Panc1 (cell line): ENCODE results near the gene CUEDC1. TPM values are rescaled to one million over a fixed set of nuclear protein-coding genes. Genes with fewer than 3 reads are reported as not detected.

Experiments used
- ATAC-seq: fragments of 200-7000 bp; cut with Tn5 transposase; 2 replicates; pipeline ENCODE4 v1.9.1; 2020; ENCODE audit warnings: mild to moderate bottlenecking, moderate library complexity
- BruUV-seq: library from RNA; stranded (reverse); fragments of 400-500 nt; replicated peaks from 2 replicates; lab custom pipeline; 2021; lab: Mats Ljungman, UMichigan
- CTCF ChIA-PET: fragments of 300-600 bp; sonication (Branson Sonifier 250); formaldehyde crosslinking; loops from one replicate; lab custom pipeline; 2022; ENCODE audit warnings: antibody characterized with exemption; lab: Charles Lee
- POLR2A ChIA-PET: fragments of 300-600 bp; sonication (Branson Sonifier 250); formaldehyde crosslinking; loops from one replicate; lab custom pipeline; 2022; ENCODE audit warnings: antibody characterized with exemption; lab: Charles Lee
- DNase-seq: peaks from one replicate; pipeline ENCODE4 v3.0.0-alpha.2; 2010; ENCODE audit warnings: low read depth, low spot score
- H3K27ac ChIP-seq: 2 replicates; pipeline ENCODE4 v1.5.1; 2011; ENCODE audit warnings: mild to moderate bottlenecking, low read length, inconsistent platforms
- H3K27me3 ChIP-seq: fragments of 200-500 bp; sonication (Bioruptor generic); 2 replicates; pipeline ENCODE4 v1.6.0; 2014; ENCODE audit warnings: low read length, inconsistent platforms; ENCODE audit not compliant: control insufficient read depth, insufficient read depth
- H3K36me3 ChIP-seq: fragments of 200-500 bp; sonication (Bioruptor generic); 2 replicates; pipeline ENCODE4 v1.5.1; 2014; ENCODE audit warnings: inconsistent platforms, mild to moderate bottlenecking, low read length, moderate library complexity; ENCODE audit not compliant: control insufficient read depth, insufficient read depth
- H3K4me1 ChIP-seq: 2 replicates; pipeline ENCODE4 v1.5.1; 2011; ENCODE audit warnings: inconsistent platforms, mild to moderate bottlenecking, low read length, moderate library complexity; ENCODE audit not compliant: control insufficient read depth, insufficient read depth
- H3K4me3 ChIP-seq, 2 experiments: 2 replicates each; pipeline ENCODE4 v1.5.1; 2011 to 2012; ENCODE audit warnings: low read depth in 2 of 2, low read length in 2 of 2, mild to moderate bottlenecking in 2 of 2, inconsistent platforms in 1 of 2, moderate library complexity in 1 of 2
- H3K9me3 ChIP-seq: fragments of 200-500 bp; sonication (Bioruptor generic); 2 replicates; pipeline ENCODE4 v1.5.1; 2014; ENCODE audit warnings: low read depth, mild to moderate bottlenecking, inconsistent platforms, low read length, moderate library complexity; ENCODE audit not compliant: control insufficient read depth, insufficient read depth
- CTCF ChIP-seq: fragments of 450-650 bp; IDR thresholded peaks from 2 replicates; pipeline ENCODE4 v1.5.1; 2017; ENCODE audit warnings: mild to moderate bottlenecking
- POLR2AphosphoS5 ChIP-seq: IDR thresholded peaks from 2 replicates; pipeline ENCODE4 v1.6.1; 2012; ENCODE audit warnings: mild to moderate bottlenecking, low read depth, low read length, moderate library complexity
- REST ChIP-seq, 2 experiments: IDR thresholded peaks; 2 replicates each; pipeline ENCODE4 v1.6.1; 2011 to 2012; ENCODE audit warnings: low read depth in 2 of 2, control low read depth in 1 of 2, low read length in 1 of 2, mild to moderate bottlenecking in 1 of 2, moderate library complexity in 1 of 2; ENCODE audit not compliant: insufficient read depth in 1 of 2
- SIN3A ChIP-seq: IDR thresholded peaks from 2 replicates; pipeline ENCODE4 v1.6.1; 2012; ENCODE audit warnings: low read depth, mild to moderate bottlenecking, low read length, moderate library complexity, borderline replicate concordance; ENCODE audit not compliant: insufficient read depth
- TCF7L2 ChIP-seq: IDR thresholded peaks from 2 replicates; pipeline ENCODE4 v1.6.1; 2011; ENCODE audit warnings: mild to moderate bottlenecking, low read depth, low read length, inconsistent platforms
- in situ Hi-C: cut with HindIII; loops from 2 replicates; pipeline ENCODE4 v1.10.0; 2016; ENCODE audit warnings: low sequenced_read_pairs, low pct_unique_long_range_greater_than_20kb
- intact Hi-C: fragments of 100-400 bp; cut with micrococcal nuclease; formaldehyde crosslinking; loops from one replicate; pipeline ENCODE4 v1.10.0; 2022; ENCODE audit not compliant: unreplicated experiment
- total RNA-seq: library from RNA; stranded (reverse); gene quantifications from one replicate; pipeline ENCODE4 v1.2.1, GENCODE V29; 2021; ENCODE audit not compliant: unreplicated experiment

Gene CUEDC1
- total RNA-seq, 1 experiment from 2014 or later, result 103 TPM

- H3K27ac ChIP-seq, result peak overlapping the region; percentile 96
- POLR2A ChIA-PET, result interaction anchor here (0.6 to 1.2 kb wide), 4 partner anchors 116 to 211 kb away, joined by 3 to 5 read pairs (median 3); no protein-coding TSS in a partner anchor
- H3K27me3 ChIP-seq, result no peaks in the 10 kb centered on the region
- DNase-seq, result no peak
- ATAC-seq, result no peak
- no peak for TF ChIP-seq REST (IDR thresholded peaks at IDR 0.05; ENCODE audit: insufficient read depth in 1 of 2, low read depth in 2 of 2, low read length in 1 of 2)
- TF ChIP-seq POLR2AphosphoS5, result no peak
- no peak for TF ChIP-seq CTCF
- no peaks in the 10 kb centered on the region for H3K9me3 ChIP-seq
- H3K4me3 ChIP-seq, result no peak overlapping the region
- H3K4me1 ChIP-seq, result peaks cover 76% of the 10 kb centered on the region
- H3K36me3 ChIP-seq, result peaks cover 4% of the 10 kb centered on the region
- intact Hi-C loops, result no loop called here
- CTCF ChIA-PET, result interaction anchor here (0.7 to 1.7 kb wide), 3 partner anchors 10 to 39 kb away, joined by 3 to 9 read pairs (median 3); partner anchors contain the start of gene CUEDC1
- no TSS peak for BruUV-seq
- in situ Hi-C loops, result no loop called here
These were observed 34.8 kb upstream of the CUEDC1 start for GRCh38 chr17:57990037-57990436.

DNA sequence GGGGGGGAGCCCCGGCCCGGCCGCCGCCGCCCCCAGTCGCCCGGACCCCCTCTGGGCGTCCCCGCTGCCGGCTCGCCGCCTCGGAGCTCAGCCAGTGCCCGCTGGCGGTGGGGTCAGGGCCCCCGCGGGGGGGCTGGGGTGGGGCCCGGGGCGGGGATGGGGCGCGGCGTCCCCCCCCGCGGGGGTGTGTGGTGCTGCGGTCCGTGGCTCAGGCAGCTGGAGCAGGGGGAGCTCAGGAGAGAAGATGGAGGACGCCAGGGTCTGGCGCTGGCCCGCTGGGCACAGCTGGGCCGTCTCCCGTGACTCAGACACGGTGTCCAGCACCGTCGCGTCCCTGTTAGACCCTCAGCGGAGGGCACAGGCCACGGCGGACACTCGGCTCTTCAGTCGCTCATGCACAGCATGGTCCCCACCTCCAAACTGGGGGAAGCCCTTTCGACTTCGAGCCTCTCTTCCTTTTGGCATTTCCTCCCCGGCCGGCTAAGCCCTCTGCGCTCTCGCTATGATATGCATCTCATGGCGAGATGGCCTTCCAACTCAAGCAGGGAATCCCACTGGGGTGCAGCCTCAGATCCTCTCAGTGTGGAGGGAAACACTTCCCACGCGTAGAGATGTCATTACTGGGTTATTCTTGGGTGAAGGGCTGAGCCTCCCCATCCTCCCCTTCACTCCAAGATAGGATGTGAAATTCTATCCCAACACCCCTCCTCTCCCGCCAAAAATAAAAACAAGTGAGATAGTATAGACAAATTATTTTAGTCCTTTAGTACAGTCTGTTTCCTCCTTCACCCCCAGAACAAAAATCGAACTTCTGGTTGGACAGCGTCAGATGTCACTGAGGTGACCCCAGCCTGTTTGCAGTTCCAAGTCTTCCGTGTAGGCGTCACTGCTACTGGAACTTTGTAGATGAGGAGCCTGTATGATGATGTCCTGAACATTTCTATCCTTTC is 33.4 kb upstream of the CUEDC1 start:
- DNase-seq, result no peak
- peak in 1 of 2 experiments; percentile 30; a peak in 1 of 4 replicates for TF ChIP-seq REST (IDR thresholded peaks at IDR 0.05; ENCODE audit: insufficient read depth in 1 of 2, low read depth in 2 of 2, low read length in 1 of 2)
- peak; percentile 21; the same call in 1 of the 2 replicates for TF ChIP-seq CTCF
- peak; percentile 87 for TF ChIP-seq POLR2AphosphoS5
- TF ChIP-seq TCF7L2, result no peak; the same call in 1 of the 2 replicates
- TF ChIP-seq SIN3A, result peak; percentile 63; the same call in 1 of the 2 replicates
- peaks cover 9% of the 10 kb centered on the region for H3K36me3 ChIP-seq
- POLR2A ChIA-PET, result interaction anchor here (0.6 to 0.7 kb wide), 4 partner anchors 56 to 130 kb away, joined by 3 to 7 read pairs (median 4); no protein-coding TSS in a partner anchor
- ATAC-seq, result peak; percentile 85
- no peaks in the 10 kb centered on the region for H3K27me3 ChIP-seq
- in situ Hi-C loops (no loop called here), intact Hi-C loops (no loop called here)
- peaks cover 67% of the 10 kb centered on the region for H3K4me1 ChIP-seq
- no TSS peak for BruUV-seq
- no peaks in the 10 kb centered on the region for H3K9me3 ChIP-seq
- peak overlapping the region; percentile 48 to 79 for H3K4me3 ChIP-seq
- CTCF ChIA-PET, result interaction anchor here (0.5 to 0.6 kb wide), 2 partner anchors 24 to 241 kb away, joined by 6 to 8 read pairs; no protein-coding TSS in a partner anchor
- H3K27ac ChIP-seq, result peak overlapping the region; percentile 96
